Body of pancreas (tissue), 4 donors: ENCODE measurements around the gene FOXP1.

Experiments
- POLR2A ChIP-seq, 3 donors: fragments of 450-650 bp; IDR thresholded peaks; one replicate each; pipeline ENCODE4 v1.6.1; 2016; ENCODE audit warnings: antibody characterized with exemption in 3 of 3, mild to moderate bottlenecking in 2 of 3
- TF ChIP-seq, protein P1 (sequence below), 7 experiments: fragments of 450-650 bp in 4 of 7; fragments of 200-600 bp in 3 of 7; sonication (generic) in 3 of 7; IDR thresholded peaks; one replicate each; pipeline ENCODE4 v1.5.1; 2016 to 2019; ENCODE audit warnings: antibody characterized with exemption in 7 of 7

DNA sequence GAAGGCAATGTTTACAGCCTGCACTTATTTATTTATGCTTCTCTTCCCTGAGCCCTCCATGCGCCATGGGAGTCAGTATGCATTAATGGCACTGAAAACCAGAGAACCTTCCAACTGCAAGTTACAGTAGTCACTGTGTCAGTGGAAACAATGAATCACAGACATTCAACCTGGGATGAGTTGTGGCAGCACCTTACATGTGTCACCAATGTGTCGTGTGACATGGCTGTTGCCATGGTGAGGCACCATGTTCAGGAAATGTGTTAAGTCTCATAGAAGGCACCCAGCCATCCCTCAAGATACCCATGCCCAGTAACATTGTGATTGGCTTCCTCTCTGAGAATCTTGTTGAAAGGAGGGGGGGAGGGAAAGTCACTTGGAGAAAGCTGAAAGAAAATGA, 105.0 kb downstream of the FOXP1 start:
- TF ChIP-seq, protein P1, sequence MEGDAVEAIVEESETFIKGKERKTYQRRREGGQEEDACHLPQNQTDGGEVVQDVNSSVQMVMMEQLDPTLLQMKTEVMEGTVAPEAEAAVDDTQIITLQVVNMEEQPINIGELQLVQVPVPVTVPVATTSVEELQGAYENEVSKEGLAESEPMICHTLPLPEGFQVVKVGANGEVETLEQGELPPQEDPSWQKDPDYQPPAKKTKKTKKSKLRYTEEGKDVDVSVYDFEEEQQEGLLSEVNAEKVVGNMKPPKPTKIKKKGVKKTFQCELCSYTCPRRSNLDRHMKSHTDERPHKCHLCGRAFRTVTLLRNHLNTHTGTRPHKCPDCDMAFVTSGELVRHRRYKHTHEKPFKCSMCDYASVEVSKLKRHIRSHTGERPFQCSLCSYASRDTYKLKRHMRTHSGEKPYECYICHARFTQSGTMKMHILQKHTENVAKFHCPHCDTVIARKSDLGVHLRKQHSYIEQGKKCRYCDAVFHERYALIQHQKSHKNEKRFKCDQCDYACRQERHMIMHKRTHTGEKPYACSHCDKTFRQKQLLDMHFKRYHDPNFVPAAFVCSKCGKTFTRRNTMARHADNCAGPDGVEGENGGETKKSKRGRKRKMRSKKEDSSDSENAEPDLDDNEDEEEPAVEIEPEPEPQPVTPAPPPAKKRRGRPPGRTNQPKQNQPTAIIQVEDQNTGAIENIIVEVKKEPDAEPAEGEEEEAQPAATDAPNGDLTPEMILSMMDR (IDR thresholded peaks at IDR 0.05), result no peak
- no peak for TF ChIP-seq POLR2A (IDR thresholded peaks at IDR 0.05)
